GM23248 (cell line): ENCODE data around the gene CIROP. TPM values are rescaled to one million over a fixed set of nuclear protein-coding genes. Genes with fewer than 3 reads are reported as not detected.

Source experiments
- DNase-seq: peaks from one replicate; pipeline ENCODE4 v3.0.0-alpha.2; 2015
- H2AFZ ChIP-seq: fragments of 200-600 bp; sonication (generic); 2 replicates; pipeline ENCODE4 v1.6.1; 2016; ENCODE audit warnings: antibody characterized with exemption
- H3F3A ChIP-seq: fragments of 200-600 bp; sonication (generic); 2 replicates; pipeline ENCODE4 v1.6.1; 2016; ENCODE audit warnings: mild to moderate bottlenecking, antibody characterized with exemption, mixed run types; ENCODE audit not compliant: insufficient read depth
- H3K27ac ChIP-seq: fragments of 200-600 bp; sonication (generic); 2 replicates; pipeline ENCODE4 v1.5.1; 2016; ENCODE audit warnings: mild to moderate bottlenecking
- H3K27me3 ChIP-seq: fragments of 200-600 bp; sonication (generic); replicated peaks from 2 replicates; pipeline ENCODE4 v1.6.1; 2016; ENCODE audit warnings: mild to moderate bottlenecking; ENCODE audit not compliant: insufficient read depth
- H3K36me3 ChIP-seq: fragments of 200-600 bp; sonication (generic); 2 replicates; pipeline ENCODE4 v1.6.1; 2016; ENCODE audit warnings: low read depth, mild to moderate bottlenecking
- H3K4me1 ChIP-seq: fragments of 200-600 bp; sonication (generic); 2 replicates; pipeline ENCODE4 v1.6.1; 2016; ENCODE audit warnings: mild to moderate bottlenecking; ENCODE audit not compliant: insufficient read depth
- H3K4me2 ChIP-seq: fragments of 200-600 bp; sonication (generic); one replicate; pipeline ENCODE4 v1.6.1; 2016; ENCODE audit warnings: mild to moderate bottlenecking; ENCODE audit not compliant: unreplicated experiment
- H3K4me3 ChIP-seq: fragments of 200-600 bp; sonication (generic); 2 replicates; pipeline ENCODE4 v1.5.1; 2016; ENCODE audit warnings: mild to moderate bottlenecking
- H3K79me2 ChIP-seq: fragments of 200-600 bp; sonication (generic); 2 replicates; pipeline ENCODE4 v1.6.1; 2016; ENCODE audit warnings: mild to moderate bottlenecking; ENCODE audit not compliant: insufficient read depth
- H3K9ac ChIP-seq: fragments of 200-600 bp; sonication (generic); 2 replicates; pipeline ENCODE4 v1.6.1; 2016; ENCODE audit warnings: mild to moderate bottlenecking
- H3K9me2 ChIP-seq: fragments of 200-600 bp; sonication (generic); 2 replicates; pipeline ENCODE4 v1.6.1; 2016; ENCODE audit warnings: mixed run types, mild to moderate bottlenecking, moderate library complexity; ENCODE audit not compliant: insufficient read depth
- H3K9me3 ChIP-seq: fragments of 200-600 bp; sonication (generic); one replicate; pipeline ENCODE4 v1.6.1; 2017; ENCODE audit warnings: low read depth
- H4K20me1 ChIP-seq: fragments of 200-600 bp; sonication (generic); 2 replicates; pipeline ENCODE4 v1.6.0; 2016; ENCODE audit not compliant: insufficient read depth
- EZH2 ChIP-seq: fragments of 200-600 bp; sonication (generic); IDR thresholded peaks from 2 replicates; pipeline ENCODE4 v1.6.1; 2018; ENCODE audit warnings: antibody characterized with exemption, mild to moderate bottlenecking; ENCODE audit not compliant: insufficient read depth, poor library complexity, severe bottlenecking
- EZH2phosphoT487 ChIP-seq: fragments of 200-600 bp; sonication (generic); IDR thresholded peaks from 2 replicates; pipeline ENCODE4 v1.6.1; 2018; ENCODE audit warnings: antibody characterized with exemption, moderate library complexity, mild to moderate bottlenecking, low read depth; ENCODE audit not compliant: insufficient read depth
- WGBS, 2 experiments: methylation state at CpG; one replicate each; pipeline ENCODE4 v1.1.6; 2015 to 2017; ENCODE audit warnings: low lambda C conversion rate in 2 of 2, low coverage in 1 of 2; ENCODE audit errors: missing lambda C conversion rate in 2 of 2; 5-methylcytosine and 5-hydroxymethylcytosine counted together
- in situ Hi-C: fragments of 300-500 bp; cut with MboI; formaldehyde crosslinking; loops from 2 replicates; pipeline ENCODE4 v1.15.0; 2020
- polyA plus RNA-seq: library from polyadenylated mRNA; unstranded; fragments of >200 nt; fragmentation: Nextera tagmentation; extraction: Ambion mirVana; gene quantifications from 2 replicates; pipeline ENCODE4 v1.2.1, GENCODE V29; 2016
- total RNA-seq: library from RNA; depleted of rRNA; stranded (reverse); fragments of >200 nt; shearing (Covaris generic); gene quantifications from 2 replicates; pipeline ENCODE4 v1.2.3, GENCODE V29; 2014

The CIROP gene
- total and polyA plus RNA-seq, 2 experiments from 2014 or later, result not detected

- H3K79me2 ChIP-seq, result no peaks in the 10 kb centered on the region
- H3F3A ChIP-seq, result peaks cover 7% of the 10 kb centered on the region; the same call in 1 of the 2 replicates
- in situ Hi-C loops, result no loop called here
- no peaks in the 10 kb centered on the region for H3K36me3 ChIP-seq
- H4K20me1 ChIP-seq, result no peaks in the 10 kb centered on the region
- no peaks in the 10 kb centered on the region for H3K9me2 ChIP-seq
- TF ChIP-seq EZH2phosphoT487 (no peak), EZH2 (no peak)
- peak; percentile 90 for DNase-seq
- no peak overlapping the region for H3K27ac ChIP-seq
- H3K4me2 ChIP-seq, result no peak overlapping the region
- H2AFZ ChIP-seq, result 0 out of 2 replicates have a peak overlapping the region, but pooled peaks have one; percentile 13
- no peaks in the 10 kb centered on the region for H3K9me3 ChIP-seq
- peaks cover 26% of the 10 kb centered on the region for H3K4me1 ChIP-seq
- WGBS, 2 experiments, result 54 to 55% methylated on average over 7 of the region's 7 CpGs
- peak overlapping the region; percentile 42 for H3K9ac ChIP-seq
- H3K4me3 ChIP-seq, result no peak overlapping the region
- H3K27me3 ChIP-seq, result no peaks in the 10 kb centered on the region
These were observed 37.1 kb upstream of the CIROP start for GRCh38 chr14:23141706-23142444.

DNA sequence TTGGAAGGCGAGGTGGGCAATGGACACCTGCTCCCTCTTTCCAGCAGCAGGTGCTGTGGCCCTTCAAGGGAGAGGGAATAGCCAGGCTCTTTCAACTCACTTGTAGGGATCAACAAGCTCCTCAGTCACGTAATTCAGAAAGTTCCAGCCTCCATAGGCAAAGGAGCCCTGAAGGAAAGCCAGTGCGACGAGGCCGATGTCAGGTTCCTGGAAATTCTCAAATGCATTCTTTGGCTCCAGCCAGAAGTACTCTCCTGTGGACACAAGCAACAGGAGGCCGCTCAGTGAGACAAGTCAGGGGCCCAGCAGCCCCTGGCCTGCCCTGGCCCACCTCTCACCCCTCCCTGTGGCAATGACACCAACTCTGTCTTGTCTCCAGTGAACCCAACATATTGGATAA is 35.6 kb upstream of the CIROP start:
- no peak overlapping the region for H2AFZ ChIP-seq
- in situ Hi-C loops, result no loop called here
- H4K20me1 ChIP-seq, result no peaks in the 10 kb centered on the region

DNA sequence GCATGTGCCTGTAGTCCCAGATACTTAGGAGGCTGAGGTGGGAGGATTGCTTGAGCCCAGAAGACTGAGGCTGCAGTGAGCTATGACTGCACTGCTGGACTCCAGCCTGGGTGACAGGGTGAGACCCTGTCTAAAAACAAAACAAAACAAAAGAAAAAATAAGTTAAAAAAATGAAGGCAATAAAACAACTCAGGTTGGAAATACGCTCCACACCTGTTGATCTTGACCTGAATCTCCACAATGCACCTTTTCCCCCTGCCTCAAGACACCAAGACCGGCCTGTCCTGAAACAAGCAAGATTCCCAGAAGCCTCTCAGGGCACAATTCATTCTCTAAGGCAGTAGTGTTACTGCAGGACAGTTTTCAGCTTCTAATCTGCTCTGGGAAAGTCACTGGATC is 35.1 kb upstream of the CIROP start:
- 96 to 98% methylated on average over 2 of the region's 2 CpGs for WGBS, 2 experiments
- H4K20me1 ChIP-seq, result no peaks in the 10 kb centered on the region
- H3K4me2 ChIP-seq, result no peak overlapping the region
- no peaks in the 10 kb centered on the region for H3K79me2 ChIP-seq
- H2AFZ ChIP-seq, result no peak overlapping the region
- H3K27ac ChIP-seq, result no peak overlapping the region
- no peak overlapping the region for H3K4me3 ChIP-seq
- no peak for TF ChIP-seq EZH2phosphoT487
- no peak for TF ChIP-seq EZH2
- H3K9me3 ChIP-seq, result no peaks in the 10 kb centered on the region
- H3F3A ChIP-seq, result peaks cover 7% of the 10 kb centered on the region; the same call in 1 of the 2 replicates
- peaks cover 19% of the 10 kb centered on the region for H3K4me1 ChIP-seq
- H3K36me3 ChIP-seq, result no peaks in the 10 kb centered on the region
- no peaks in the 10 kb centered on the region for H3K27me3 ChIP-seq
- no peaks in the 10 kb centered on the region for H3K9me2 ChIP-seq
- DNase-seq, result no peak
- in situ Hi-C loops, result no loop called here
- no peak overlapping the region for H3K9ac ChIP-seq

More for the DNA sequence above, 35.6 kb upstream of the CIROP start:
- Histone ChIP-seq H3K4me2 (no peak overlapping the region), H3K36me3 (no peaks in the 10 kb centered on the region), H3K4me3 (no peak overlapping the region), H3K9ac (no peak overlapping the region), H3K79me2 (no peaks in the 10 kb centered on the region), H3F3A (peaks cover 7% of the 10 kb centered on the region; the same call in 1 of the 2 replicates), H3K4me1 (peaks cover 19% of the 10 kb centered on the region), H3K9me3 (no peaks in the 10 kb centered on the region), H3K9me2 (no peaks in the 10 kb centered on the region), H3K27me3 (no peaks in the 10 kb centered on the region), H3K27ac (no peak overlapping the region)
- TF ChIP-seq EZH2phosphoT487 (no peak), EZH2 (no peak)
- 94 to 97% methylated on average over 6 of the region's 6 CpGs for WGBS, 2 experiments
- DNase-seq, result no peak

DNA sequence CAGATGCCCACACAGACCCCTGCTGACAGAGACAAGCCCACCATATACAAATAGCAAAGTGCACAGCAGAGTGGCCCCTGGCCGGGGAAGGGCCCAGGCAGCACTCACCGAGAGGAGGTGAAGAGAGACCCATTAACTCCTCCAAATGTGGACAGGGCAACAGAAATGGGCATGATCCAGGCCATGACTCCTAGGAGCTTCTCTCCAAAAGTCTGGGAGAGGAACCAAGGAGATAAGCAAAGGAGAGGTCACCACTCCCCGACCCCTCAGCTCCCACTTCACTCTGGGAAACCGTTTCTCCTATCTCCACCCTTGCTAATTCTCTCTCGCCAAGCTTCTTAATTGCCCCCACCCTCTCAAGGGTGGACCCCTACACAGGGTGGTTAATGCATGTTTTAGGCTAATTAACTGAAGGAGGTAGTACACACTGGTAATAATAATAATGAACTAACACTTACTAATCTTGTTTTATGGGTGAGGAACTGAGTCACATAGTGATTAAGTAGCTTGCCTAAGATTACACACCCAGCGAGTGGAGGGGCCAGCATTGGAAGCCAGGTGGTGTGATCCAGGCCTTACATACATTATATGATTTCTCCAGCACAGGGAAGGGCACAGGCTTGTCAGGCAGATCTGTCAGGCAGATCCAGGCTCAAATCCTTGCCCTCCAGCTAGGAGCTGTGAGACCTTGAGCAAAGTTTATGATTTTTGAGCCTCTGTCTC is 33.2 kb upstream of the CIROP start:
- no peaks in the 10 kb centered on the region for H3K9me2 ChIP-seq
- no peaks in the 10 kb centered on the region for H3K36me3 ChIP-seq
- H3K27ac ChIP-seq, result no peak overlapping the region
- H3K79me2 ChIP-seq, result no peaks in the 10 kb centered on the region
- H3F3A ChIP-seq, result no peaks in the 10 kb centered on the region
- no peak overlapping the region for H2AFZ ChIP-seq
- no peak overlapping the region for H3K4me3 ChIP-seq
- H4K20me1 ChIP-seq, result no peaks in the 10 kb centered on the region
- H3K4me1 ChIP-seq, result peaks cover 19% of the 10 kb centered on the region
- in situ Hi-C loops, result no loop called here
- no peak for TF ChIP-seq EZH2
- no peak for TF ChIP-seq EZH2phosphoT487
- H3K27me3 ChIP-seq, result no peaks in the 10 kb centered on the region
- no peaks in the 10 kb centered on the region for H3K9me3 ChIP-seq
- 73 to 79% methylated on average over 6 of the region's 6 CpGs for WGBS, 2 experiments
- H3K4me2 ChIP-seq, result peak overlapping the region; percentile 16
- no peak overlapping the region; the same call in 1 of the 2 replicates for H3K9ac ChIP-seq
- peak; percentile 64 for DNase-seq
